Mucosa of gallbladder (tissue), 1 donor: ENCODE data around the gene LIMK2. TPM values are rescaled to one million over a fixed set of nuclear protein-coding genes. Genes with fewer than 3 reads are reported as not detected.
"Not testable (repeated sequence)": the region's sequence is repeated elsewhere in the genome, so short reads cannot be mapped to it uniquely, and the experiment has no call there.

ENCODE experiments used
- DNase-seq: peaks from one replicate; pipeline ENCODE4 v3.0.0-alpha.2; 2020; ENCODE audit warnings: low spot score
- total RNA-seq: library from RNA; stranded (reverse); gene quantifications from one replicate; pipeline ENCODE4 v1.2.1, GENCODE V29; 2021
- donor health status: DM: no; HTN: no; CAD: no.

LIMK2 gene
- total RNA-seq, 1 donor from 2014 or later, result 81.4 TPM

GRCh38 chr22:31244046-31244942 is 32.2 kb downstream of the LIMK2 start:
- DNase-seq, result no peak

GRCh38 chr22:31244943-31245451 is 32.9 kb downstream of the LIMK2 start:
- DNase-seq, result no peak

- DNase-seq, result not testable (repeated sequence)
Measured at GRCh38 chr22:31245998-31246397, 33.9 kb downstream of the LIMK2 start.

GRCh38 chr22:31246687-31247086 is 34.6 kb downstream of the LIMK2 start:
- no peak for DNase-seq

- no peak for DNase-seq
Measured at GRCh38 chr22:31247726-31248125, 35.6 kb downstream of the LIMK2 start.

GRCh38 chr22:31248138-31248745 is 36.1 kb downstream of the LIMK2 start:
- DNase-seq, result peak; percentile 76

GRCh38 chr22:31248965-31249958 is 37.2 kb downstream of the LIMK2 start:
- no peak for DNase-seq

GRCh38 chr22:31250740-31251600 is 38.9 kb downstream of the LIMK2 start:
- peak; percentile 35 for DNase-seq

- peak; percentile 87 for DNase-seq
Measured at GRCh38 chr22:31253949-31254348, 41.9 kb downstream of the LIMK2 start.

GRCh38 chr22:31259798-31260473 is 47.8 kb downstream of the LIMK2 start:
- no peak for DNase-seq

- DNase-seq, result no peak
Measured at GRCh38 chr22:31260474-31260856, 48.4 kb downstream of the LIMK2 start.

- no peak for DNase-seq
Measured at GRCh38 chr22:31262312-31263133, 50.4 kb downstream of the LIMK2 start.

GRCh38 chr22:31263896-31264640 is 52.0 kb downstream of the LIMK2 start:
- DNase-seq, result no peak

- DNase-seq, result no peak
Measured at GRCh38 chr22:31268281-31268680, 56.2 kb downstream of the LIMK2 start.

GRCh38 chr22:31269892-31270579 is 57.9 kb downstream of the LIMK2 start:
- DNase-seq, result no peak

- no peak for DNase-seq
Measured at GRCh38 chr22:31271026-31271425, 58.9 kb downstream of the LIMK2 start.

- no peak for DNase-seq
Measured at GRCh38 chr22:31271485-31271884, 59.4 kb downstream of the LIMK2 start.
